Tibial nerve (tissue), 4 donors: Measurements from ENCODE around the gene DMAP1.

Experiments
- EP300 ChIP-seq, 2 donors: sonication (generic); formaldehyde crosslinking; IDR thresholded peaks; one replicate each; pipeline ENCODE4 v1.6.1; 2017; ENCODE audit warnings: antibody characterized with exemption in 2 of 2, mild to moderate bottlenecking in 1 of 2
- POLR2A ChIP-seq, 2 donors: fragments of 450-650 bp; IDR thresholded peaks; one replicate each; pipeline ENCODE4 v1.6.1; 2017; ENCODE audit warnings: antibody characterized with exemption in 2 of 2, mild to moderate bottlenecking in 2 of 2, moderate library complexity in 2 of 2
- TF ChIP-seq, protein P1 (sequence below), 5 experiments: fragments of 200-600 bp in 3 of 5; fragments of 450-650 bp in 2 of 5; sonication (generic) in 3 of 5; IDR thresholded peaks; one replicate each; pipeline ENCODE4 v1.5.1; 2016 to 2019; ENCODE audit warnings: antibody characterized with exemption in 5 of 5, mild to moderate bottlenecking in 3 of 5, moderate library complexity in 2 of 5

DNA sequence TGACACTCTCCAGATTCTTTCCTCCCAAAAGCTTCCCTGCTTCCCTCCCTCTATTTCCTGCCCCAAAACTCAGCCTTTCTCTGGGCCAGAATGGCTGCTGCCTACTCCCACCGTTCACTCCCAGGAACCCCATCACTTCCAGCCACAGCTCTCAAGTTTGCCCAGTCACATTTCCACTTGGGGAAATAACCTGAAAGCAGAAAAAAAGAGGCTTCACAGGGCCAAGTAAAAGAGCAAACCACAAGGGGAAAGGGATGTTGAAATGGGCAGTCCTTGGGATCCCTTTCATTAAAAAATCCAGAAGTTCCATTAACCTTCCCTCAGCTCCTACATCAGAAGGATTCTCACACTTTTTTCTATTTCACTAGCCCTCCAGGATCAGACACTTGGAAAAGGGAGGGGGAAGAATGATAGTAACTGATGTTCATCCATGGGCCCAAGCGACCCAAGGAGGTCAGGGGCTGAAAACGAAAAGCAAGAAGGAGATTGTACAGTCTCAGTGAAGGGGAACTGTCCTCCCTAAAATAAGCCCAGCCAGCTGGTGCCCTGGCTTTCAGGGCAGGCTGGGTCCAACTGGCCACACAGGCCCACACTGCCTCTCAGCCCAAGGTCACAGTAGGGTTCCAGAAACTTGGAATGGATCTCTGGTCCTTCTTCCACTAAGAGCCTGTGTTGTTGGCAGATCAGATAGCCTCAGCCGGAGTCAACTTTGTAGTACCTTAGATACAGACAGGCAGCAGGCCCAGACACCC, 49.7 kb downstream of the DMAP1 start:
- TF ChIP-seq, protein P1, sequence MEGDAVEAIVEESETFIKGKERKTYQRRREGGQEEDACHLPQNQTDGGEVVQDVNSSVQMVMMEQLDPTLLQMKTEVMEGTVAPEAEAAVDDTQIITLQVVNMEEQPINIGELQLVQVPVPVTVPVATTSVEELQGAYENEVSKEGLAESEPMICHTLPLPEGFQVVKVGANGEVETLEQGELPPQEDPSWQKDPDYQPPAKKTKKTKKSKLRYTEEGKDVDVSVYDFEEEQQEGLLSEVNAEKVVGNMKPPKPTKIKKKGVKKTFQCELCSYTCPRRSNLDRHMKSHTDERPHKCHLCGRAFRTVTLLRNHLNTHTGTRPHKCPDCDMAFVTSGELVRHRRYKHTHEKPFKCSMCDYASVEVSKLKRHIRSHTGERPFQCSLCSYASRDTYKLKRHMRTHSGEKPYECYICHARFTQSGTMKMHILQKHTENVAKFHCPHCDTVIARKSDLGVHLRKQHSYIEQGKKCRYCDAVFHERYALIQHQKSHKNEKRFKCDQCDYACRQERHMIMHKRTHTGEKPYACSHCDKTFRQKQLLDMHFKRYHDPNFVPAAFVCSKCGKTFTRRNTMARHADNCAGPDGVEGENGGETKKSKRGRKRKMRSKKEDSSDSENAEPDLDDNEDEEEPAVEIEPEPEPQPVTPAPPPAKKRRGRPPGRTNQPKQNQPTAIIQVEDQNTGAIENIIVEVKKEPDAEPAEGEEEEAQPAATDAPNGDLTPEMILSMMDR (IDR thresholded peaks at IDR 0.05): no peak
- TF ChIP-seq POLR2A (IDR thresholded peaks at IDR 0.05) (no peak), EP300 (IDR thresholded peaks at IDR 0.05) (no peak)
